Sigmoid colon (tissue), 4 donors: Measurements from ENCODE around the gene EGF.

Experiments used
- CTCF ChIP-seq, 4 experiments: fragments of 450-650 bp in 3 of 4; fragments of 200-600 bp in 1 of 4; IDR thresholded peaks; one replicate each; pipeline ENCODE4 v1.5.1; 2016 to 2019; ENCODE audit warnings: antibody characterized with exemption in 4 of 4, mild to moderate bottlenecking in 3 of 4, moderate library complexity in 2 of 4
- POLR2AphosphoS5 ChIP-seq, 4 donors: sonication (generic); formaldehyde crosslinking; IDR thresholded peaks; one replicate each; pipeline ENCODE4 v1.6.1; 2017; ENCODE audit warnings: antibody characterized with exemption in 4 of 4

GRCh38 chr4:109930872-109931271 is 18.2 kb downstream of the EGF start:
- no peak for TF ChIP-seq POLR2AphosphoS5 (IDR thresholded peaks at IDR 0.05)
- TF ChIP-seq CTCF (IDR thresholded peaks at IDR 0.05): no peak
